ENCODE data around the gene TASL.

Gene TASL

GRCh38 chrX:30577362-30577991, at the start of gene TASL:
Gene TASL (minus strand): TSS chrX:30577766. CDS start chrX:30560355, 17,411 bp downstream.
- H3K4me3 ChIP-seq (ENCODE audit: low read depth, low read length) = no peak within 1 kb of the TSS
- no peaks in the 10 kb centered on the region for H3K4me1 ChIP-seq (ENCODE audit: control insufficient read depth, insufficient read depth, low read length)
- H3K27me3 ChIP-seq (ENCODE audit: control insufficient read depth, insufficient read depth, low read length) = no peaks in the 10 kb centered on the region
- no peaks in the 10 kb centered on the region for H3K9me3 ChIP-seq (ENCODE audit: control insufficient read depth, insufficient read depth, low read length)
- H3K9ac ChIP-seq (ENCODE audit: low read depth, low read length) = no peak within 1 kb of the TSS
- H3K36me3 ChIP-seq (ENCODE audit: control insufficient read depth, insufficient read depth, low read length) = no peaks in the 10 kb centered on the region

- H3K27me3 ChIP-seq (ENCODE audit: control insufficient read depth, insufficient read depth, low read length) = no peaks in the 10 kb centered on the region
- H3K9me3 ChIP-seq (ENCODE audit: control insufficient read depth, insufficient read depth, low read length) = no peaks in the 10 kb centered on the region
- no peak overlapping the region for H3K9ac ChIP-seq (ENCODE audit: low read depth, low read length)
- no peaks in the 10 kb centered on the region for H3K36me3 ChIP-seq (ENCODE audit: control insufficient read depth, insufficient read depth, low read length)
- H3K4me1 ChIP-seq (ENCODE audit: control insufficient read depth, insufficient read depth, low read length) = no peaks in the 10 kb centered on the region
- no peak overlapping the region for H3K4me3 ChIP-seq (ENCODE audit: low read depth, low read length)
Measured at GRCh38 chrX:30626402-30626801, 48.8 kb upstream of the TASL start.

DNA sequence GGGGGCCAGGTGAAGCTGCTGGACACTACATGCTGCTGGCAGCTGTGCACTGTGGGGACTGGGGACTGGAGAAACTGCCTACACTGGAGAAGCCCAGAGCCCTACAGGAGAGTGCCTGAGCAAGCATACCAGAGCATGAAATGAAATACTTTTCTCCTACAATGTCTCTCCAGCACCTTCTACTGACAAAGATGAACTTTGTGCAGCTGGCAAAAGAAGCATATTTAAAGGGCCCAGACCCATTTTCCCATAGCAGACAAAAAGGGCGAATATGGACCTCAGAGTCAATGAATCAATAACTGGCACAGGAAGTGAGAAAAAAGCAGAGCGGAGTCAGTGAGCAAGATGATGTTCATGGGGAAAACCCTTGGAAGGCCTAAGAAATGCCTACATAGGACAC, 44.8 kb upstream of the TASL start:
- H3K4me3 ChIP-seq (ENCODE audit: low read depth, low read length) = no peak overlapping the region
- no peaks in the 10 kb centered on the region for H3K27me3 ChIP-seq (ENCODE audit: control insufficient read depth, insufficient read depth, low read length)
- no peaks in the 10 kb centered on the region for H3K36me3 ChIP-seq (ENCODE audit: control insufficient read depth, insufficient read depth, low read length)
- H3K4me1 ChIP-seq (ENCODE audit: control insufficient read depth, insufficient read depth, low read length) = no peaks in the 10 kb centered on the region
- H3K9me3 ChIP-seq (ENCODE audit: control insufficient read depth, insufficient read depth, low read length) = no peaks in the 10 kb centered on the region
- no peak overlapping the region for H3K9ac ChIP-seq (ENCODE audit: low read depth, low read length)

DNA sequence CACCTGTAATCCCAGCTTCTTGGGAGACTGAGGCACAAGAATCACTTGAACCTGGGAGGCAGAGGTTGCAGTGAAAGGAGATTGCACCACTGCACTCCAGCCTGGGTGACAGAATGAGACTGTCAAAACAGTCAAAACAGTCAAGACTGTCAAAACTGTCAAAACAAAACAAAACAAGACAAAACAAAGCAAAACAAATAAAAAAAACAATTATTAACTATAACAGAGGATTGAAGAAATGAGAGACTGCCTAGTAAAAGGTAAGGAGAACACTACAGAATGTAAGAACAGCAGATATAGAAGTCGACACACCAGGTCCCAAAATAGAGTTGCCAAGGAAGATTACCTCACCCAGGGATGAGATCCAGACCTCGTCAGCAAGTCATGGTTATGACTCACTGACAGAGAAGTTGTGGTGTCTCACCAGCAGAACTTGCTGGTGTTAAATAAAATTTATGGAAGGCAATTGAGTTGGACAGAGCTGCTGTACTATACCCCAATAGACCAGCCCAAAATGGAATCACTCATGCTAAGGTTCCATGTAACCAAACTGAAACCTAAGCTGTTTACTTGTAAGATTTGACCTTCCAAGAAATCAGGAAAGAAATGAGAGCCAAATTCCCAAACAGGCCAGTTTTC, 43.5 kb upstream of the TASL start:
- Histone ChIP-seq H3K9me3 (ENCODE audit: control insufficient read depth, insufficient read depth, low read length) (no peaks in the 10 kb centered on the region), H3K27me3 (ENCODE audit: control insufficient read depth, insufficient read depth, low read length) (no peaks in the 10 kb centered on the region), H3K4me3 (ENCODE audit: low read depth, low read length) (no peak overlapping the region), H3K36me3 (ENCODE audit: control insufficient read depth, insufficient read depth, low read length) (no peaks in the 10 kb centered on the region), H3K9ac (ENCODE audit: low read depth, low read length) (no peak overlapping the region), H3K4me1 (ENCODE audit: control insufficient read depth, insufficient read depth, low read length) (no peaks in the 10 kb centered on the region)

DNA sequence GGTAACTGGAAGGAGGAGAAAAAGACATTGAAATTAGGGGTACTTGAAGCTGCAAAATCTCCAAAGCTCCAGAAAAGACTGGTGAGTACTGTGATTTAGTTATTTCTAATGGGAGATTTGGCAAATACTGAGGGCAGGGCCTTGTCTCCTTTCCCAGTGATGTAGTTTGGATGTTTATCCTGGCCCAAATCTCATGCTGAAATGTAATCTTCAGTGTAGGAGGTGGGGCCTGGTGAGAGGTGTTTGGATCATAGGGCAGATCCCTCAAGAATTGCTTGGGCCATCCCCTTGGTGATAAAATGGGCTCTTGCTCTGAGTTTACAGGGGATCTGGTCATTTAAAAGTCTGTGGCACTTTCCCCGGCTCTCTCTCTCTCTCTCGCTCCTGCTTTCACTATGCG, 42.6 kb upstream of the TASL start:
- H3K4me3 ChIP-seq (ENCODE audit: low read depth, low read length) = no peak overlapping the region
- no peaks in the 10 kb centered on the region for H3K27me3 ChIP-seq (ENCODE audit: control insufficient read depth, insufficient read depth, low read length)
- H3K9ac ChIP-seq (ENCODE audit: low read depth, low read length) = no peak overlapping the region
- no peaks in the 10 kb centered on the region for H3K4me1 ChIP-seq (ENCODE audit: control insufficient read depth, insufficient read depth, low read length)
- H3K36me3 ChIP-seq (ENCODE audit: control insufficient read depth, insufficient read depth, low read length) = no peaks in the 10 kb centered on the region
- no peaks in the 10 kb centered on the region for H3K9me3 ChIP-seq (ENCODE audit: control insufficient read depth, insufficient read depth, low read length)

GRCh38 chrX:30618160-30618765, 40.7 kb upstream of the TASL start:
- Histone ChIP-seq H3K4me1 (ENCODE audit: control insufficient read depth, insufficient read depth, low read length) (no peaks in the 10 kb centered on the region), H3K4me3 (ENCODE audit: low read depth, low read length) (no peak overlapping the region), H3K9ac (ENCODE audit: low read depth, low read length) (no peak overlapping the region)

GRCh38 chrX:30615229-30615628, 37.7 kb upstream of the TASL start:
- H3K4me3 ChIP-seq (ENCODE audit: low read depth, low read length) = no peak overlapping the region
- H3K4me1 ChIP-seq (ENCODE audit: control insufficient read depth, insufficient read depth, low read length) = peaks cover 2% of the 10 kb centered on the region
- no peaks in the 10 kb centered on the region for H3K27me3 ChIP-seq (ENCODE audit: control insufficient read depth, insufficient read depth, low read length)
- no peaks in the 10 kb centered on the region for H3K9me3 ChIP-seq (ENCODE audit: control insufficient read depth, insufficient read depth, low read length)
- no peak overlapping the region for H3K9ac ChIP-seq (ENCODE audit: low read depth, low read length)
- no peaks in the 10 kb centered on the region for H3K36me3 ChIP-seq (ENCODE audit: control insufficient read depth, insufficient read depth, low read length)

More at GRCh38 chrX:30618160-30618765, 40.7 kb upstream of the TASL start:
- no peaks in the 10 kb centered on the region for H3K27me3 ChIP-seq (ENCODE audit: control insufficient read depth, insufficient read depth, low read length)
- H3K9me3 ChIP-seq (ENCODE audit: control insufficient read depth, insufficient read depth, low read length) = no peaks in the 10 kb centered on the region
- no peaks in the 10 kb centered on the region for H3K36me3 ChIP-seq (ENCODE audit: control insufficient read depth, insufficient read depth, low read length)

DNA sequence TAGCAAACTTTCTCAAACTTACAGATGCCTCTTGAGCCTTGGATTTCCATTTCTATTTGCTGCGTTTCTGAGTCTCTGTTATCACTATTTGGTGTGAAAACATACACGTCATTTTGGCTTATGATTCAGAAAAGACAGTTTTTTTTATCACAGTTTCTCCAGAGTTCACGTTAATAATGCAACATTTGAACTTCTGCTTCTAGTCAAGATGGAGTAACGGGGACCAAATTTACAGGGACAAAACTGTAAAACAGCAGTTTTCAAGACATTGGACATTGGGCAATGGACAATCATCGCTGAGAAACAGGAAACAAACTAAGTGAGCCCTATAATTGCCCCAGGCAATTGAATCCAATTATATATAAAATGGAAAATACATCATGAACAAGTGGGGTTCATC, 36.2 kb upstream of the TASL start:
- H3K9ac ChIP-seq (ENCODE audit: low read depth, low read length) = no peak overlapping the region
- no peak overlapping the region for H3K4me3 ChIP-seq (ENCODE audit: low read depth, low read length)
- peaks cover 4% of the 10 kb centered on the region for H3K4me1 ChIP-seq (ENCODE audit: control insufficient read depth, insufficient read depth, low read length)
- no peaks in the 10 kb centered on the region for H3K27me3 ChIP-seq (ENCODE audit: control insufficient read depth, insufficient read depth, low read length)
- H3K36me3 ChIP-seq (ENCODE audit: control insufficient read depth, insufficient read depth, low read length) = no peaks in the 10 kb centered on the region
- no peaks in the 10 kb centered on the region for H3K9me3 ChIP-seq (ENCODE audit: control insufficient read depth, insufficient read depth, low read length)

- H3K4me3 ChIP-seq (ENCODE audit: low read depth, low read length) = no peak overlapping the region
- peaks cover 4% of the 10 kb centered on the region for H3K4me1 ChIP-seq (ENCODE audit: control insufficient read depth, insufficient read depth, low read length)
- H3K9ac ChIP-seq (ENCODE audit: low read depth, low read length) = no peak overlapping the region
- H3K36me3 ChIP-seq (ENCODE audit: control insufficient read depth, insufficient read depth, low read length) = no peaks in the 10 kb centered on the region
- no peaks in the 10 kb centered on the region for H3K9me3 ChIP-seq (ENCODE audit: control insufficient read depth, insufficient read depth, low read length)
- no peaks in the 10 kb centered on the region for H3K27me3 ChIP-seq (ENCODE audit: control insufficient read depth, insufficient read depth, low read length)
Measured at GRCh38 chrX:30612250-30612655, 34.7 kb upstream of the TASL start.

GRCh38 chrX:30610026-30610425, 32.5 kb upstream of the TASL start:
- Histone ChIP-seq H3K4me1 (ENCODE audit: control insufficient read depth, insufficient read depth, low read length) (peaks cover 4% of the 10 kb centered on the region), H3K9me3 (ENCODE audit: control insufficient read depth, insufficient read depth, low read length) (no peaks in the 10 kb centered on the region), H3K4me3 (ENCODE audit: low read depth, low read length) (no peak overlapping the region), H3K36me3 (ENCODE audit: control insufficient read depth, insufficient read depth, low read length) (no peaks in the 10 kb centered on the region), H3K27me3 (ENCODE audit: control insufficient read depth, insufficient read depth, low read length) (no peaks in the 10 kb centered on the region), H3K9ac (ENCODE audit: low read depth, low read length) (no peak overlapping the region)

DNA sequence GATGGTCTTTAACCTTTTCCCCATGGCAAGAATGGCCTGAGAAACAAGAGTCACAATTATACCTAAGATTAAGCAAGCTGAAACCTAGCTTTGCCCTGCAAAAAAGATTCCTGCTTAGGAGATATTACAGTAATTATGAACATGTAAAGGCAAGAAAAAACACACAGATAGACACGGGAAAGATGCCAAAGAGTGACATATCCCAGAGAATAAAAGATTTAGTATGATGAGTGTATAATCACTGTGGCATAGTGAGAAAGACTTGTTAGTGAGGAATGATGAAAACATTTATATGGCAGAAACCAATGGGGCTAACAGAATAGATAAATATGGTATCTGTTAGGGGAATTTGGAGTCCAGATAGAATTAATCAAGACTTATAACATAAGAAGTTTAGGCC, 29.6 kb upstream of the TASL start:
- Histone ChIP-seq H3K4me3 (ENCODE audit: low read depth, low read length) (no peak overlapping the region), H3K4me1 (ENCODE audit: control insufficient read depth, insufficient read depth, low read length) (peaks cover 4% of the 10 kb centered on the region), H3K36me3 (ENCODE audit: control insufficient read depth, insufficient read depth, low read length) (no peaks in the 10 kb centered on the region), H3K27me3 (ENCODE audit: control insufficient read depth, insufficient read depth, low read length) (no peaks in the 10 kb centered on the region), H3K9ac (ENCODE audit: low read depth, low read length) (no peak overlapping the region), H3K9me3 (ENCODE audit: control insufficient read depth, insufficient read depth, low read length) (no peaks in the 10 kb centered on the region)
